Brain pericyte (primary cell): ENCODE results near the gene ANKRD62.

ENCODE experiments used
- DNase-seq: peaks from one replicate; pipeline ENCODE4 v3.0.0-alpha.2; 2012; ENCODE audit warnings: low read depth, low spot score

ANKRD62 gene

DNA sequence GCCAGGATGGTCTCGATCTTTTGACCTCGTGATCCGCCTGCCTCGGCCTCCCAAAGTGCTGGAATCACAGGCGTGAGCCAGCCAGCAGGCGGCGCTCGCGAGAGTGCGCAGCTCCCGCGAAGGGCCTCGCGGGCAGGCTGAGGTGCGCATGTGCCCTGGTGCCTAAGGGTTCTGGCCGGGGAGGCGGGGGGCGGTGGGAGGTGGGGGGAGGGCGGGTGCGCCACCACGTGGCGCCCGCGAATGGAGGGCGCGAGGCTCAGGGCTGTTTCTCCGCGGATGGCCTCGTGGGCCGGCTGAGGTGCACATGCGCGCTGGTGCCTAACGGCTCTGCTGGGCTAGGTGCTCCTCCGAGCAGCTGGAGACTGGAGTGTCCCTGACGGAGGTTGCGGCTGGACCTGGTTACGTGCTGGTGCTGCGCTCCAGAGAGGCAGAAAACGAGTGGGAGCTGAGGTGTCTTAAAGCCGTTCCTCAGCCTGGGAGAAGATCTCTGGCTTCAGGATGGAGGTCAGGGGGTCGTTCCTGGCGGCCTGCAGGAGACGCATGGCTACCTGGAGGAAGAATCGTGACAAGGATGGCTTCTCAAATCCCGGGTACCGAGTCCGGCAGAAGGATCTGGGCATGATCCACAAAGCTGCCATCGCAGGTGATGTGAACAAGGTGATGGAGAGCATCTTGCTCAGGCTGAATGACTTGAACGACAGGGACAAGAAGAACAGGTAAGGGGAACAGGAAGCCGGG, at the start of gene ANKRD62:
Gene ANKRD62 (plus strand): TSS at position 324 of the 738 bp plus-strand sequence. CDS start 175 bp downstream, at position 499.
- no peak for DNase-seq

GRCh38 chr18:12044591-12044990, 49.1 kb upstream of the ANKRD62 start:
- DNase-seq, result no peak

DNA sequence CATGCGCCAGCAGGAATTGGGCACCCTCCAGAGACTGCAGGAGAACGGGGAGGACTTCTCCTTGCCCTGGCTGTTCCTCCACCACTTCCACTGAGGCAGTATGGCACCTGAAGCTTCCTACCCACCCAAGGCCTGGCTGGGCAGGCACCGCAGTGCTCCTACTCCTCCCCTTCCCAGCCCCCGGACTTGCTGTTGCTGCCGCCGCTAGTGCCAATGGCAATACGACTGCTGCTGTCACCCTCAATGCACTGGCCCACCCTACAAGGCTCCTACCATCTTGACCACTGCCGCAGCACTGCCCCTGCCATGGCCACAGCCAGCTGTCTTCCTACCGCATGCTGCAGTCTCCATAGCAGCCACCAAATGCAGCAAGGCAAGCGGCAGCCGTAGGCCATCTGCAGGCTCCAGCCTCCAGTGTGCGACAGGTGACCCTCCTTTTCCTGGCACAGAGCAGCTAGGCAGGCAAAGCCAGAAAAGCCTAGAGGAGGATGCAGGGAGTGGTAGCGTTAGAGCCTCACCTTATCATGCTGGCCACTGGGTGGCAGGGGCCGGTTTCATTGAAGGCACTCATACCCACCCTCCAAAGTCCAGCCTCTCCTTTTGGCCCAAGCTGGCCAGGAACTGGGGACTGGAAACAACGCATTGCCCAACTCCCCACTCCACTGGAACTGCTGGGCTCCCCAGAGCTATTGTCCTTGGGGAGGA, 47.4 kb upstream of the ANKRD62 start:
- DNase-seq, result no peak

DNA sequence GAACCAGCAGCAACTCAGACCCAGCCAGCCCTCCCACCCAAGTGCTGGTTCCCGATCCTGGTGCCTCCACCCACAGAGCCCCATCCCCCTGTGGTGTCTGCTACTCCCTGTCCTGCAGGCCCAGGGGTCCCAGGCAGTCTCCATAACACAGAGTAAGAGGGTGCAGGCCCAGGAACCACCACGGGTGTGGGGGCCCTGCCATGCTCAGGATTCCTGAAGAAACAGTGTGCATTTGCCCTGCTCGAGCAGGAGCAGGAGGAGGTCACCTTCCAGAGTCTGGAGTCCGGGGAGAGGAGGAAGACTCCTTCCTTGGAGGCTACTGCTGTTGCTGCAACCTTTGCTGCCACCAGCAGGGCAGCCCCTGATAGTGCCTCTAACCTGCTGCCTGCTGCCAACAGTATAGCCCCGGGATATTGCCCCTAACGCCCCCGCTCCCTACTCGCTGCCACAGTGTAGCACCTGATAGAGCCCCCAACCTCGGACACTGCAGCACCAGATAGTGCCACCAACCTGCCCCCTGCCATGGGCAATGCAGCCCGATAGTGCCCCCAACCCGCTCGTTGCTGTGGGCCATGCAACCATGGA, 46.8 kb upstream of the ANKRD62 start:
- no peak for DNase-seq

- no peak for DNase-seq
Observed at GRCh38 chr18:12048010-12048826, 45.4 kb upstream of the ANKRD62 start.

- DNase-seq, result no peak
Observed at GRCh38 chr18:12048827-12049175, 44.8 kb upstream of the ANKRD62 start.

GRCh38 chr18:12049978-12050811, 43.4 kb upstream of the ANKRD62 start:
- no peak for DNase-seq

GRCh38 chr18:12052866-12053265, 40.8 kb upstream of the ANKRD62 start:
- DNase-seq, result no peak

GRCh38 chr18:12053289-12053688, 40.4 kb upstream of the ANKRD62 start:
- no peak for DNase-seq

GRCh38 chr18:12056034-12056883, 37.4 kb upstream of the ANKRD62 start:
- DNase-seq, result no peak

DNA sequence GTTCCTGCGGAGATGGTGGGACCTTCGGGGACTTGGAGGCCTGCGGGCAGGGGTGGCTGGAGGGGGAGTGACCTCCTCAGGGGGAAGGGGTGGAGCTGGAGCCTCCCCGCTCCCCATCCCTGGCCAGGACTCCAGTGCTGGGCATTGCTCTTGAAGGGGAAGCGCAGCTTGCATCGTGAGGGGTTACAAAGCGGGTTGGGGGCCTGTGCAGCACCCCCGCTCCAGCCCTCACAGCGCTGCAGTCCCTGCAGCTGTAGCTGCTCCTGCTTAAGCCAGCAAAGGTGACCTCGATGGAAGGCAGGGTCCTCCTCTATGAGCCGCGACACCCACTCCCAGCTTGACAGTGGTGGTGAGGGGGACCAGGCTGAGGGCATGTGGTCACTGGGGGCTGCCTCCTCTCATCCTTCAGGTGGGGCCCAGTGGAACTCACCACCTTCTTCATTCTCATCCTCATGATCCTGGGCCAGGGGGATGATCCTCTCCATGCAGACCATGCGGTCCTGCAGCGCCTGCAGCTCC, 36.7 kb upstream of the ANKRD62 start:
- no peak for DNase-seq

DNA sequence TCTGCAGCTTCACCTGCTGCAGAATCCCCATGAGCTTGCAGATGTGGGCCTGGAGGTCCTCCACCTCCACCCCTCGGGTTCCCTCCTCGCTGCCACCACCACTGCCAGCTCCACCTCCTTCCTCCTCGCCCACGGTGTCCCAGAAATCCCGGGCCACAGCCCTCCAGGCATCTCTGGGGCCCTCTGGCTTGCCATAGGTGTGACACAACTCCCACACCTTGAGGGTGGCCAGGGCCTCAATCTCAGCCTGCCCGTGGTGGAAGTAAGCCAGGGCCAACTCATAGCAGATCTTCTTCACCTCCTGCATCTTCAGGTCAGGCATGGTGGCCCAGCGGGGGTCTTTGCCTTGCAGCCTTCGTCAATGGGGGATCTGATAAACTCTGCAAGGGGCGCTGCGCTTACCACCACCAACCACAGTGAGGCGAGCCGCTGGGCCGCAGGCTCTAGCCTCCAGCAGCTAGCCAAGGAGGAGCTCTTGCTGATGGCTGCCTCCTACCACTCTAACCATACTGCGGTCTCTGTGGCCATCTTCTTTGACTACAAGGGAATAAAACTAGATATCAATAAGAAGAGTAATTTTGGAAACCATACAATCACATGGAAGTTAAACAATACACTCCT, 36.1 kb upstream of the ANKRD62 start:
- no peak for DNase-seq

DNA sequence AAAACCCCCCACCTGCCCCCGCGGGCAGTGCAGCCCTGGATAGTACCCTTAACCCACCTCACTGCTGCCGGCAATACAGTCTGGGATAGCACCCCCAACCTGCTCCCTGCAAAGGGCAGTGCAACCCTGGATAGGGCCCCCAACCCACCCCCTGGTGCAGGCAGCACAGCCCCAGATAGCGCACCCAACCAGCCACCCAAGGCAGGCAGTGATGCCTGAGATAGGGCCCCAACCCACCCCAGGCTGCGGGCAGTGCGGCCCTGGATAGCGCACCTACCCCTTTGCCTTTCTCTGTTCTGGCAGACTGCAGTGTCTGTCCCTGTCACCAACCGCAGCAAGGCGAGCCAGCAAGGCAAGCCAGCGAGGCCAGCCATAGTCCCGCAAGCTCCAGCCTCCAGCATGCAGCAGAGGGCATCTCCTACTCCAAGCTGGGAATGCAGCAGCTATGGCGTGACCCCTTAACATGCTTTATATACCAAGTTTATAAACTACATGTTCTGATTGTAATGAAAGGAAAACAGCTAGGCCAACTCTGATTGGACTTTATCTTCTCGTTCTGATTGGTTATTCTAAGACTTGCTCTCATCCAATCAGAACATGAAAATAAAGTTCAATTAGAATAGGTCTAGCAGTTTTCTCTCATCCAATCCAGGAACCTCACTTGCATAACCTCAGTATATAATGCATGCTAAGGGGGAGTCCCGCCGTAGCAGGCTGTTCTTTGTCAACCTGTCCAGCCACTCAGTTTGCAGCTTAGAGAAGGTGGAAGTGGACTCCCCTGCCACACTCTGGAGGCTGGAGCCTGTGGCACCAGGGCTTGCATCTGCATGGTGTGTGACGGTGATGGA, 34.1 kb upstream of the ANKRD62 start:
- no peak for DNase-seq

DNA sequence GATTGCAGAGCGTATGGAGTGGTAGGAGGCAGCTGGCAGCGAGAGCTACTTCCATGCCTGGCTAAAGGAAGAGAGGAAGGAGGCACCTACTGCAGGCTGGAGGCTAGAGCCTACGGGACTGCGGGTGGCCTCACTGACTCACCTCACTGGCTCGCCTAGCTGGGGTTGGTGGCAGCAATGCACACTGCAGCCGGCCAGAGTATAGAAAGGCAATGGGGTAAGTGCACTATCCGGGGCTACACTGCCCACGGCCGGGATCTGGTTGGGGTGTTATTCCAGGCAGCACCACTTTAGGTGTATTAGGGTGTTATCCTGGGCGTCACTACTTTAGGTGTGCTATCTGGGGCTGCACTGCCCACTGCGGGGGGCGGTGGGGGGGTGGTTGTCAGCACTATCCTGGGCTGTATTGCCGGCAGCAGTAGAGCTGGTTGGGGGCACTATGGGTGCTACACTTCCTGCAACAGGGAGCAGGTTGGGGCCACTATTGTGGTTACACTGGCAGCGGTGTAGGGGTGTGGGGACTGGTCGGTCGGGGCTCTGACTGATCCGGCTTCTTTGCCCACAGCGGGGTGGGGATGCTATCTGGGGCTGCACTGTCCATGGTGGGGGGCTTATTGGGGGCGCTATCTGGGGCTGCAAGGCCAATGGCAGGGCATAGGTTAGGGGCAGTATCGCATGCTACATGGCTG, 33.3 kb upstream of the ANKRD62 start:
- DNase-seq, result no peak

- no peak for DNase-seq
Observed at GRCh38 chr18:12061685-12062084, 32.0 kb upstream of the ANKRD62 start.

- DNase-seq, result no peak
Observed at GRCh38 chr18:12062974-12063373, 30.7 kb upstream of the ANKRD62 start.

- no peak for DNase-seq
Observed at GRCh38 chr18:12064086-12064763, 29.4 kb upstream of the ANKRD62 start.
